ENCODE measurements around the gene TM9SF2.

GRCh38 chr13:99589575-99589974 is 88.3 kb downstream of the TM9SF2 start:
- no peak for TF ChIP-seq ZNF335 (tag by site-specific recombination; conservative IDR thresholded peaks at IDR 0.05)
- TF ChIP-seq CTCF (tag by site-specific recombination; IDR thresholded peaks at IDR 0.05) = no peak
- TF ChIP-seq KLF16 (tag by site-specific recombination; IDR thresholded peaks at IDR 0.05) = no peak
- no peak for TF ChIP-seq ZNF843 (tag by site-specific recombination; IDR thresholded peaks at IDR 0.05)
- TF ChIP-seq ZNF221 (tag by site-specific recombination; IDR thresholded peaks at IDR 0.05; ENCODE audit: borderline replicate concordance) = no peak
- TF ChIP-seq YY1 (tag by site-specific recombination; IDR thresholded peaks at IDR 0.05) = no peak
- no peak for TF ChIP-seq GLI4 (tag by site-specific recombination; IDR thresholded peaks at IDR 0.05)
- TF ChIP-seq ZNF785 (tag by site-specific recombination; IDR thresholded peaks at IDR 0.05) = no peak
- TF ChIP-seq ZNF302 (tag by site-specific recombination; IDR thresholded peaks at IDR 0.05; ENCODE audit: low read depth) = no peak
- no peak for TF ChIP-seq PRDM10 (tag by site-specific recombination; IDR thresholded peaks at IDR 0.05)
- TF ChIP-seq ZBTB7A (tag by site-specific recombination; IDR thresholded peaks at IDR 0.05; ENCODE audit: low read depth) = no peak
- TF ChIP-seq KLF9 (tag by site-specific recombination; IDR thresholded peaks at IDR 0.05; ENCODE audit: low read depth) = no peak
- TF ChIP-seq ZNF133 (tag by site-specific recombination; IDR thresholded peaks at IDR 0.05) = no peak
- TF ChIP-seq ZNF610 (tag by site-specific recombination; IDR thresholded peaks at IDR 0.05; ENCODE audit: borderline replicate concordance) = no peak
